Erythroblast (primary cell): ENCODE measurements around the gene ID3.
"Not testable (repeated sequence)": the region's sequence is repeated elsewhere in the genome, so short reads cannot be mapped to it uniquely, and the experiment has no call there.

Experiments used
- DNase-seq, 2 experiments: peaks; one replicate each; lab custom pipeline; 2025; lab: John Stamatoyannopoulos, UW
- GATA1 ChIP-seq: IDR thresholded peaks from 2 replicates; pipeline ENCODE4 v1.6.1; 2011; ENCODE audit warnings: low read depth, mild to moderate bottlenecking, control low read depth, low read length, moderate library complexity
- POLR2A ChIP-seq: IDR thresholded peaks from 2 replicates; pipeline ENCODE4 v1.6.1; 2011; ENCODE audit warnings: mild to moderate bottlenecking, low read length

ID3 gene

GRCh38 chr1:23593556-23594148, 34.4 kb upstream of the ID3 start:
- no peak for DNase-seq
- no peak for TF ChIP-seq POLR2A
- TF ChIP-seq GATA1 = no peak

- DNase-seq = no peak
- TF ChIP-seq GATA1 = no peak
- TF ChIP-seq POLR2A = no peak
Observed at GRCh38 chr1:23593042-23593521, 33.8 kb upstream of the ID3 start.

GRCh38 chr1:23592209-23592892, 33.0 kb upstream of the ID3 start:
- no peak for DNase-seq
- no peak for TF ChIP-seq GATA1
- TF ChIP-seq POLR2A = no peak

GRCh38 chr1:23591460-23592208, 32.3 kb upstream of the ID3 start:
- DNase-seq = no peak
- TF ChIP-seq GATA1 (no peak), POLR2A (no peak)

- TF ChIP-seq GATA1 (no peak), POLR2A (no peak)
- no peak for DNase-seq
Observed at GRCh38 chr1:23590058-23590783, 30.9 kb upstream of the ID3 start.

GRCh38 chr1:23589585-23589986, 30.3 kb upstream of the ID3 start:
- TF ChIP-seq GATA1 (no peak), POLR2A (no peak)
- no peak for DNase-seq

GRCh38 chr1:23588749-23589548, 29.6 kb upstream of the ID3 start:
- DNase-seq = no peak
- TF ChIP-seq GATA1 (no peak), POLR2A (no peak)

- TF ChIP-seq POLR2A (no peak), GATA1 (no peak)
- DNase-seq = no peak
Observed at GRCh38 chr1:23585321-23586022, 26.2 kb upstream of the ID3 start.

- DNase-seq = not testable (repeated sequence)
Observed at GRCh38 chr1:23583727-23584126, 24.4 kb upstream of the ID3 start.

GRCh38 chr1:23582820-23583219, 23.5 kb upstream of the ID3 start:
- TF ChIP-seq POLR2A (no peak), GATA1 (no peak)
- DNase-seq = no peak

- TF ChIP-seq POLR2A (no peak), GATA1 (no peak)
- no peak for DNase-seq
Observed at GRCh38 chr1:23581219-23581618, 21.9 kb upstream of the ID3 start.

- DNase-seq = no peak
- TF ChIP-seq GATA1 (no peak), POLR2A (no peak)
Observed at GRCh38 chr1:23578997-23579363, 19.7 kb upstream of the ID3 start.
